Parietal lobe (tissue), 1 donor: ENCODE data around the gene EGLN3. TPM values are rescaled to one million over a fixed set of nuclear protein-coding genes. Genes with fewer than 3 reads are reported as not detected.

Experiments used
- total RNA-seq: library from RNA; depleted of rRNA; stranded (reverse); fragments of >200 nt; gene quantifications from one replicate; pipeline ENCODE4 v1.2.3, GENCODE V29; 2014

EGLN3 gene
- total RNA-seq, result 8.5 TPM

GRCh38 chr14:33950320-33951182 is at the start of gene EGLN3:
TSS of gene EGLN3 (minus strand) at chr14:33951074. CDS start at chr14:33950752, 322 bp downstream.

